IMR-90 (cell line): ENCODE results near the gene ACOX1. TPM values are rescaled to one million over a fixed set of nuclear protein-coding genes. Genes with fewer than 3 reads are reported as not detected.

Experiments
- ATAC-seq: fragments of 200-7000 bp; cut with Tn5 transposase; 2 replicates; pipeline ENCODE4 v1.9.1; 2020; ENCODE audit warnings: low read depth, mild to moderate bottlenecking, moderate library complexity
- BruUV-seq: library from RNA; stranded (reverse); fragments of 400-500 nt; replicated peaks from 2 replicates; lab custom pipeline; 2021; lab: Mats Ljungman, UMichigan
- CTCF ChIA-PET: fragments of 300-600 bp; formaldehyde crosslinking; extraction: SDS; loops from one replicate; lab custom pipeline; 2021; ENCODE audit warnings: antibody characterized with exemption; lab: Yijun Ruan, JAX
- POLR2A ChIA-PET: fragments of 300-600 bp; sonication (Branson Sonifier 250); formaldehyde crosslinking; loops from one replicate; lab custom pipeline; 2022; ENCODE audit warnings: antibody characterized with exemption; ENCODE audit not compliant: unreplicated experiment; lab: Charles Lee
- DNase-seq: peaks from one replicate; pipeline ENCODE4 v3.0.0; 2013
- H2AFZ ChIP-seq: replicated peaks from 2 replicates; pipeline ENCODE3; 2013; ENCODE audit warnings: low read length, mild to moderate bottlenecking; ENCODE audit not compliant: poor library complexity
- H2AK5ac ChIP-seq: 2 replicates; pipeline ENCODE4 v1.6.1; 2013; ENCODE audit warnings: low read depth, low read length, inconsistent platforms
- H2AK9ac ChIP-seq: replicated peaks from 2 replicates; pipeline ENCODE3; 2013; ENCODE audit warnings: mild to moderate bottlenecking, low read depth, low read length, moderate library complexity; ENCODE audit not compliant: poor library complexity
- H2BK120ac ChIP-seq: 2 replicates; pipeline ENCODE4 v1.6.1; 2013; ENCODE audit warnings: low read depth, low read length, inconsistent platforms
- H2BK15ac ChIP-seq: 3 replicates; pipeline ENCODE4 v1.6.1; 2013; ENCODE audit warnings: low read depth, low read length, inconsistent platforms
- H2BK20ac ChIP-seq: 2 replicates; pipeline ENCODE4 v1.6.1; 2013; ENCODE audit warnings: low read depth, mild to moderate bottlenecking, inconsistent platforms, low read length, moderate library complexity
- H2BK5ac ChIP-seq: 2 replicates; pipeline ENCODE4 v1.6.1; 2013; ENCODE audit warnings: mild to moderate bottlenecking, low read depth, low read length, inconsistent platforms; ENCODE audit not compliant: poor library complexity, severe bottlenecking
- H3K14ac ChIP-seq: replicated peaks from 2 replicates; pipeline ENCODE4 v1.6.1; 2013; ENCODE audit warnings: low read depth, low read length, inconsistent platforms
- H3K18ac ChIP-seq: 2 replicates; pipeline ENCODE4 v1.6.1; 2013; ENCODE audit warnings: low read depth, low read length, control low read depth
- H3K23ac ChIP-seq: 2 replicates; pipeline ENCODE4 v1.6.1; 2013; ENCODE audit warnings: low read depth, low read length, inconsistent platforms
- H3K27ac ChIP-seq: 2 replicates; pipeline ENCODE4 v1.5.1; 2013; ENCODE audit warnings: mild to moderate bottlenecking, control low read depth, low read length; ENCODE audit not compliant: insufficient read depth
- H3K27me3 ChIP-seq: 2 replicates; pipeline ENCODE4 v1.6.1; 2013; ENCODE audit warnings: low read length; ENCODE audit not compliant: control insufficient read depth, insufficient read depth
- H3K36me3 ChIP-seq: 2 replicates; pipeline ENCODE4 v1.6.1; 2013; ENCODE audit warnings: low read length, mixed read lengths; ENCODE audit not compliant: control insufficient read depth, insufficient read depth
- H3K4ac ChIP-seq: 2 replicates; pipeline ENCODE4 v1.6.1; 2013; ENCODE audit warnings: low read depth, low read length, inconsistent platforms
- H3K4me1 ChIP-seq: 2 replicates; pipeline ENCODE4 v1.6.1; 2013; ENCODE audit warnings: low read length, mixed read lengths; ENCODE audit not compliant: control insufficient read depth, insufficient read depth
- H3K4me2 ChIP-seq: 2 replicates; pipeline ENCODE4 v1.6.1; 2013; ENCODE audit warnings: low read depth, mild to moderate bottlenecking, control low read depth, low read length, moderate library complexity
- H3K4me3 ChIP-seq: 2 replicates; pipeline ENCODE4 v1.5.1; 2013; ENCODE audit warnings: low read depth, mild to moderate bottlenecking, control low read depth, low read length, moderate library complexity; ENCODE audit not compliant: insufficient read depth
- H3K56ac ChIP-seq: 2 replicates; pipeline ENCODE4 v1.6.1; 2013; ENCODE audit warnings: low read length, inconsistent platforms; ENCODE audit not compliant: insufficient read depth; ENCODE audit errors: extremely low read depth
- H3K79me1 ChIP-seq, 2 experiments: 2 replicates each; pipeline ENCODE4 v1.6.1; 2013; ENCODE audit warnings: low read length in 2 of 2, inconsistent platforms in 1 of 2, low read depth in 1 of 2
- H3K9ac ChIP-seq: 2 replicates; pipeline ENCODE4 v1.6.1; 2013; ENCODE audit warnings: low read depth, low read length, control low read depth
- H3K9me1 ChIP-seq: 2 replicates; pipeline ENCODE4 v1.6.1; 2013; ENCODE audit warnings: low read length, inconsistent platforms; ENCODE audit not compliant: insufficient read depth
- H3K9me3 ChIP-seq: 2 replicates; pipeline ENCODE4 v1.6.1; 2013; ENCODE audit warnings: low read length; ENCODE audit not compliant: control insufficient read depth, insufficient read depth
- H4K20me1 ChIP-seq: 2 replicates; pipeline ENCODE4 v1.6.1; 2013; ENCODE audit warnings: low read length, inconsistent platforms; ENCODE audit not compliant: insufficient read depth
- H4K5ac ChIP-seq: 2 replicates; pipeline ENCODE4 v1.6.1; 2013; ENCODE audit warnings: mild to moderate bottlenecking, low read depth, low read length, control low read depth
- H4K8ac ChIP-seq, 2 experiments: 2 replicates each; pipeline ENCODE4 v1.6.1; 2013; ENCODE audit warnings: low read depth in 2 of 2, low read length in 2 of 2, control low read depth in 1 of 2, inconsistent platforms in 1 of 2
- H4K91ac ChIP-seq: 2 replicates; pipeline ENCODE4 v1.6.1; 2013; ENCODE audit warnings: low read depth, low read length, inconsistent platforms; ENCODE audit not compliant: insufficient read depth
- BHLHE40 ChIP-seq: fragments of 150-350 bp; IDR thresholded peaks from 2 replicates; pipeline ENCODE4 v1.6.1; 2016; ENCODE audit warnings: mild to moderate bottlenecking, low read depth, low read length
- CEBPB ChIP-seq: IDR thresholded peaks from 2 replicates; pipeline ENCODE4 v1.6.1; 2012; ENCODE audit warnings: low read depth, low read length, improper control_type of control experiment
- CHD1 ChIP-seq: IDR thresholded peaks from 2 replicates; pipeline ENCODE4 v1.6.1; 2012; ENCODE audit warnings: low read depth, low read length, improper control_type of control experiment
- MAFK ChIP-seq: IDR thresholded peaks from 2 replicates; pipeline ENCODE4 v1.6.1; 2012; ENCODE audit warnings: low read depth, low read length, improper control_type of control experiment
- RAD21 ChIP-seq: IDR thresholded peaks from 2 replicates; pipeline ENCODE4 v1.6.1; 2012; ENCODE audit warnings: low read length, improper control_type of control experiment
- WGBS, 2 experiments: methylation state at CpG; one replicate each; pipeline versions ENCODE4 v1.1.5 to v1.1.7; 2013; ENCODE audit warnings: missing lambda C conversion rate in 2 of 2; ENCODE audit not compliant: insufficient read length in 1 of 2; ENCODE audit errors: extremely low coverage in 2 of 2; 5-methylcytosine and 5-hydroxymethylcytosine counted together
- dilution Hi-C: fragments of 300-500 bp; cut with HindIII; formaldehyde crosslinking; loops from one replicate; pipeline ENCODE4 v1.14.3; 2018; ENCODE audit warnings: low sequenced_read_pairs; ENCODE audit not compliant: unreplicated experiment
- in situ Hi-C: fragments of 300-500 bp; cut with MboI; formaldehyde crosslinking; loops from 3 replicates; pipeline ENCODE4 v1.14.3; 2019; ENCODE audit warnings: low sequenced_read_pairs, inconsistent platforms, mixed read lengths
- intact Hi-C: fragments of 100-400 bp; cut with micrococcal nuclease; formaldehyde crosslinking; loops from 2 replicates; pipeline ENCODE4 v1.10.0; 2022
- polyA plus RNA-seq, 3 experiments: library from polyadenylated mRNA; depleted of rRNA; stranded (reverse); fragments of >200 nt; gene quantifications; 2 replicates each; pipeline ENCODE4 v1.2.3, GENCODE V29; 2012; ENCODE audit warnings: low replicate concordance in 1 of 3
- total RNA-seq: library from RNA; depleted of rRNA; stranded (reverse); fragments of >200 nt; gene quantifications from 2 replicates; pipeline ENCODE4 v1.2.3, GENCODE V29; 2012
- TF ChIP-seq, protein P1 (sequence below): conservative IDR thresholded peaks from 2 replicates; pipeline ENCODE4 v1.5.1; 2012; ENCODE audit warnings: mild to moderate bottlenecking, low read depth, low read length, improper control_type of control experiment

The ACOX1 gene
- total and polyA plus RNA-seq, 2 of the 4 experiments (the other 2 are of a cell fraction): 16.1 to 94.8 TPM

DNA sequence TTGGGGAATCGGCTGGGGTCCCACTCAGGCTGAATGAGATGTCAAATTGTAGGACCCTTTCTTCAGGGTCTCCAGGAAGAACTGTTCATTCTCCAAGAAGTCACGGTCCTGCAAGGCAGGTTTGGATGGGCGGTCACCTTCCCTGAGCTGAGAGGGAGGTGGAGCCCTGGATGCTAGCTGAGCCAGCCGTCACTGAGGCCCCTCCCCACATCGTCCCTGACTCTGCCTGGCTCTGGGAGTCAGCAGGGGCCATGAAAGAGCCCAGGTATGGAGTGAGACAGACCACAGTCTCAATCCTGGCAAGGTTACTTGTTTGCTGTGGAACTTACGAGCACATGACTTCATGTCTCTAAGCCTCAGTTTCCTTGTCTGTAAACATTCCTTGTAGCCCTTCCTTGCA is 68.3 kb downstream of the ACOX1 start:
- H3K14ac ChIP-seq: no peak overlapping the region
- intact Hi-C loops: no loop called here
- H3K79me1 ChIP-seq: peaks cover 0 to 3% of the 10 kb centered on the region in 2 experiments; a peak in 1 of 4 replicates
- H2BK20ac ChIP-seq: no peak overlapping the region
- H3K9me3 ChIP-seq: no peaks in the 10 kb centered on the region
- 0 out of 2 replicates have a peak, but pooled peaks cover 3% of the 10 kb centered on the region for H3K9me1 ChIP-seq
- in situ Hi-C loops: loop anchor here (5.0 kb wide), 1 partner anchor 97 kb away; no protein-coding TSS in a partner anchor
- H3K27ac ChIP-seq: no peak overlapping the region
- no peak overlapping the region for H3K23ac ChIP-seq
- peaks cover under 1% of the 10 kb centered on the region; the same call in 1 of the 2 replicates for H3K4me1 ChIP-seq
- no CpG with 5 or more reads among the region's 6 CpGs for WGBS, 2 experiments
- no TSS peak for BruUV-seq
- H3K56ac ChIP-seq: no peak overlapping the region
- H4K8ac ChIP-seq: no peak overlapping the region
- dilution Hi-C loops: no loop called here
- no peaks in the 10 kb centered on the region for H3K27me3 ChIP-seq
- no peak overlapping the region for H2AK5ac ChIP-seq
- TF ChIP-seq CEBPB (no peak), RAD21 (no peak), CHD1 (no peak), BHLHE40 (no peak), MAFK (no peak)
- TF ChIP-seq, protein P1, sequence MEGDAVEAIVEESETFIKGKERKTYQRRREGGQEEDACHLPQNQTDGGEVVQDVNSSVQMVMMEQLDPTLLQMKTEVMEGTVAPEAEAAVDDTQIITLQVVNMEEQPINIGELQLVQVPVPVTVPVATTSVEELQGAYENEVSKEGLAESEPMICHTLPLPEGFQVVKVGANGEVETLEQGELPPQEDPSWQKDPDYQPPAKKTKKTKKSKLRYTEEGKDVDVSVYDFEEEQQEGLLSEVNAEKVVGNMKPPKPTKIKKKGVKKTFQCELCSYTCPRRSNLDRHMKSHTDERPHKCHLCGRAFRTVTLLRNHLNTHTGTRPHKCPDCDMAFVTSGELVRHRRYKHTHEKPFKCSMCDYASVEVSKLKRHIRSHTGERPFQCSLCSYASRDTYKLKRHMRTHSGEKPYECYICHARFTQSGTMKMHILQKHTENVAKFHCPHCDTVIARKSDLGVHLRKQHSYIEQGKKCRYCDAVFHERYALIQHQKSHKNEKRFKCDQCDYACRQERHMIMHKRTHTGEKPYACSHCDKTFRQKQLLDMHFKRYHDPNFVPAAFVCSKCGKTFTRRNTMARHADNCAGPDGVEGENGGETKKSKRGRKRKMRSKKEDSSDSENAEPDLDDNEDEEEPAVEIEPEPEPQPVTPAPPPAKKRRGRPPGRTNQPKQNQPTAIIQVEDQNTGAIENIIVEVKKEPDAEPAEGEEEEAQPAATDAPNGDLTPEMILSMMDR: no peak
- no peak overlapping the region for H2AK9ac ChIP-seq
- H3K18ac ChIP-seq: no peak overlapping the region
- H2AFZ ChIP-seq: peak overlapping the region; percentile 33
- no peak overlapping the region for H2BK5ac ChIP-seq
- no peaks in the 10 kb centered on the region for H4K20me1 ChIP-seq
- no peak overlapping the region for H2BK15ac ChIP-seq
- DNase-seq: no peak
- H3K4me3 ChIP-seq: no peak overlapping the region
- no peak overlapping the region for H3K9ac ChIP-seq
- H3K4me2 ChIP-seq: no peak overlapping the region
- peaks cover 9% of the 10 kb centered on the region for H3K36me3 ChIP-seq
- ChIA-PET POLR2A (no interaction called here), CTCF (interaction anchor here (1.5 kb wide), 1 partner anchor 91 kb away, joined by 3 read pairs; no protein-coding TSS in a partner anchor)
- no peak overlapping the region for H3K4ac ChIP-seq
- no peak; the same call in 1 of the 2 replicates for ATAC-seq
- H2BK120ac ChIP-seq: no peak overlapping the region
- no peak overlapping the region for H4K91ac ChIP-seq
- no peak overlapping the region for H4K5ac ChIP-seq
